GM18907 (cell line): Measurements from ENCODE around the gene NAV2.

ENCODE experiments used
- ATAC-seq: cut with Tn5 transposase; IDR thresholded peaks from one replicate; pipeline ENCODE4 v1.9.1; 2021; ENCODE audit warnings: mild to moderate bottlenecking, moderate library complexity; ENCODE audit not compliant: unreplicated experiment

Gene NAV2

DNA sequence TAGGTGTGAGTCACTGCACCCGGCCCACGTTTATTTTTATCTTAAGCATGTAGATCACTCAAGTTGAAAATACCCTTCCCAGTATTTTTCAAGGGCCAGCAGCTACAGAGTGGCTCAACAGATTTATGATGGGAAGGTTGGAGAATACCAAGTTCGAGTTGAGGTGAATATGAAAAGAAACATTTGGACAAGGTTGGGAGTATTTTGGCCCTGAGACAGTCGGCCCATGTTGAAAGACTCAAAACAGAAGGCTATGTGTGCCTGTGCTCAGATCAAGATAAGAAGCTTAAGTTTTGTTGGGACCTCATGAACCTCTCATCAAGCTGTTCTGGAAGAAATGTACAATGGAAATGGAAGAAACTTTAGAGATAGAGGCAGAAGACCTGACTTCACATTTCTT lies 248.6 kb downstream of the NAV2 start:
- no peak for ATAC-seq

GRCh38 chr11:19962053-19962800 lies 249.6 kb downstream of the NAV2 start:
- no peak for ATAC-seq

GRCh38 chr11:19962801-19963175 lies 250.2 kb downstream of the NAV2 start:
- ATAC-seq = no peak

DNA sequence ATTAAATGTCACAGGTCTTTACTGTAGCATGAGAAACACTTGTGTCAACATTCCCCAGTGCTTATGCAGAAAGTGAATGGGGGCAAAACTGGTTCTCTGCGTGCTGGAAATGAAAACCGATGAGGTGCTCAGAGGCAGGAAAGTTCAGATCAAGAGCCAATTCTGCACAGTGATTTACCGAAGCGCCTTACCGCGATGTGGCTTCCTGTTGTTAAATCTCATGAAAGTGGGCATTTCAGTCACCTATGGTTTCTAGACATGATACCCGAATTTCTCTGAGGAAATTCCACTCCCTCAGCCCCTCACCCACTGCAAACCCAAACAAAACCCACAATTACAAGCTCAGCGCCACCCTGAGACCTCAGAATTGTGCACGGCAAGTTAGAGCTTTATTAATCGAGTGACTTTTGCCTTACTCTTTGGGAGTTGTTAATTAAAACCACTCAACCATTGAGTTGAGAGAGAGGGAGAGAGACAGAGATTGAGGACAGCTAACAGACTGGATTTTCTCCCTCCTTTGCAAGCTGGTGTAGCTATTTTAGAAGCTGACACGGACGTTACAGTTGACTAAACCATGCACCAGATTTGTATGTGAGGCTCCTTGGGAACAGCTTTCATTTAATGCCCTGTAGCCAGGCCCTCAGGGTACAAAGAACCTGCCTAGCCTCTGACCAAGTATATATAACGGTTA lies 251.2 kb downstream of the NAV2 start:
- no peak for ATAC-seq

DNA sequence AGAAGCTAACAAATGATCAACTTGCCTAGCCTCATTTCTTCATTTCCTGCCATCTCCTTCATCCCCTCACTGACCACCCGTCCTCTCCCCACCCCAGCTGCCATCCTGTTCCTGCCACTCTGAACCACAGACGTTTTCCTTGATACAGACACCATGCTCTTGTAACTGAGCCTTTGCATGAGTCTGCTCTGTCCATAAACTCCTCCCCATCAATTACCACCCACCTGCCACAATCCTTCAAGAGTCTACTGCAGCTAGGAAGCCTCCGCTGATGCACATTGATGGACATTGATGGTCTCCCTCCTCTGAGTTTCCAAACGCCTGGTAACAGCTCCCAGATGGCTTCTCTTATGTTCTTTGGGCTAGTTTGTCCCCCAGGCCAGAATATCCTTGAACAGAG lies 253.8 kb downstream of the NAV2 start:
- no peak for ATAC-seq

GRCh38 chr11:19966927-19967326 lies 254.3 kb downstream of the NAV2 start:
- ATAC-seq = no peak

GRCh38 chr11:19967787-19968186 lies 255.2 kb downstream of the NAV2 start:
- ATAC-seq = no peak

GRCh38 chr11:19968860-19969259 lies 256.2 kb downstream of the NAV2 start:
- no peak for ATAC-seq

GRCh38 chr11:19970944-19971343 lies 258.3 kb downstream of the NAV2 start:
- no peak for ATAC-seq

DNA sequence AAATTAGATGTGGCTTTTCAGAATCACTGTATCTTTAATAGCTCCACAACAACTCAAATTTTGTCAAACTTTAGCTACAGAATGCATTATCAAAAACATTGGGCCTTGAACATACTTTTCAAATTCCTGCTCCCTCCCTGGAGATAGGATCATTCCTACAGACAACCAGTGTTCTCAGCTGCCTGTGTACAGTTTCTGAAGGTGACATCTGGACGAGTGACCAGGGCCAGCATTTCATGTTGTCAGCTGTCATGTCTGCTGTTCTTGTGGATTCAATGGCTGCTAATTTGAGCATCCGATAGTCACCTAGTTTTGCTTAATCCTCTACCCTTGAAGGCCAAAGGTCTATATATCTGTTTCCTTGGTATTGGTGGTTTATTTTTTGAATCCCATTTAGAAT lies 259.5 kb downstream of the NAV2 start:
- no peak for ATAC-seq

DNA sequence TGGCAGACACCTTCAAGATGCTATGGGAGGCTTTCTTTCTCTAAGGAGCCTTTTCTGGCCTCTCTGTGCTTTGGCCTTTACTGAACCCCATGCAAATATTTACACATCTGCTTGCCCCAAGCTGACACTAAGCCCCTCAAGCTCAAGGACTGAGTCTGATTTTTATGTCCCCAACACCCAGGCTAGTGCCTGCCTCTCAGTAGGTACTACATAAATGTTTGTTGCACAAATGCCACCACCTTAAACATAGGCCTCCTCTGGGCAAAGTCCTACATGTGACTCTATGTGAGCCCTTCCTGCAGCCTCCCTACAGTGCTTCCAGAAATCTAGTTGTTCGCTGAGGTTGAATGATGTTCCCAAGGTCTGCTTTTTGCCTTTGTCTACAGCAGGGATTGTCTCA lies 260.0 kb downstream of the NAV2 start:
- no peak for ATAC-seq

DNA sequence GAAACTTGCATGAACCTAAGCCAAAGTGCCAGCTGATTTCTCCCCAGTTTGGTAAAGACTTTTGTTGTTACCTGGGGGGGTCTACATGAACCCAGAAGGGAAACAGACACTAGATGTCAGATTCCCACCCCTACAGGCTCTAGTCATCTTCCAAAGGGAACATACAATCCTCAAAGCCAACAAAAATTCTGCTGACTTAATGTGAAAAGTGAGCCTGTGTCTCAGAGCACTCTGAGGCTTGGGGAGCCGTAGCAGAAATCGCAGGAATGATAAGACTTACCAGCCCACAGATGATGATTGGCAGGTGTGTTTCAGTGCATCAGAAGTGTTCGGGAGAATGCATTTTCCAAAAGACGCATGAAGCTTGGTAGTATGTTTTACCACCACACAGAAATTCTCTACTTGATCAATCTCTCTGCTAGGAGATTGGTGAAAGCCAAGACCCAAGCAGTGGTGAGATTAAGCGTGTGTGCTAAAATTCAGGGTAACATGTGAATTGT lies 260.5 kb downstream of the NAV2 start:
- no peak for ATAC-seq

- ATAC-seq = no peak
These were observed 262.2 kb downstream of the NAV2 start for GRCh38 chr11:19974886-19975285.

DNA sequence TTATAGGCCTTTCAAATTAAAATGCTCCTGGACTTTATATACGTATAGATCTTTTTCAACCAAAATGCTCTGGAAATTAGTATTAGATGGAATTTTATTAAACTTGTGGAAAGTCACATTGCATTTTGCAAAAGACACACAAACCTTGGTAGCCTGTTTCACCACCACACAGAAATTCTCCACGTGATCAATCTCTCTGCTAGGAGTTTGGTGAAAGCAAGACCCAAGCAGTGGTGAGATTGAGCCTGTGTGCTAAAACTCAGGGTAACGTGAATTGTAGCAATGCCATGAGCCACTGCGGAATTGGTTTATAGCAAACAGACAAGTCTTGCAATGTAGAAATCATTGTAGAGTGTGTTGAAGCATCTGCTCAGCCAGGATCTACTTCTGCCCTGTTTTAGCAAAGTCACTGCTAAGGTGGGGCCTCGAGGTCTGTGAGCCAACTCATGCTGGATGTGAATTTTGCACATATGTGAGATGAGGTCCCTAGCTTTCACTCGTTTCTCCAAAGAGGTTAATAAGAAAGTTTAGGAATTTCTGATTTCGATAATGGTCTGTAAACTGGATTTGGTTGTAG lies 262.9 kb downstream of the NAV2 start:
- ATAC-seq = no peak

GRCh38 chr11:19976281-19976941 lies 263.8 kb downstream of the NAV2 start:
- no peak for ATAC-seq

DNA sequence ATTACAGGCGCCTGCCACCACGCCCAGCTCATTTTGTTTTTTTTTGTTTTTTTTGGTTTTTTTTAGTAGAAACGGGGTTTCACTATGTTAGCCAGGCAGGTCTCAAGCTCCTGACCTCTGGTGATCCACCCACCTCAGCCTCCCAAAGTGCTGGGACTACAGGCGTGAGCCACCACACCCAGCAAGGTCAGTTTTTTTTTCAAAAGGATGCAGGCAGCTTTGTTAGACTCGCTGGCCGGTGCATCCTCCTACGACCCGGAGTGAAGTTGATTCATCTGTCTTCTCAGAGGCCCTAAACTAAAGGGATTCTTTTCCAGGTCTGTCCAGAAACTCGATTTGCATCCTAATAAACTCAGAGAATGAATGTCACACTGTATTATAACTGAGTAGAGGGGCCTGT lies 265.3 kb downstream of the NAV2 start:
- no peak for ATAC-seq

GRCh38 chr11:19978668-19979518 lies 266.3 kb downstream of the NAV2 start:
- ATAC-seq = peak; percentile 76

GRCh38 chr11:19979519-19979845 lies 266.8 kb downstream of the NAV2 start:
- peak; percentile 81 for ATAC-seq

DNA sequence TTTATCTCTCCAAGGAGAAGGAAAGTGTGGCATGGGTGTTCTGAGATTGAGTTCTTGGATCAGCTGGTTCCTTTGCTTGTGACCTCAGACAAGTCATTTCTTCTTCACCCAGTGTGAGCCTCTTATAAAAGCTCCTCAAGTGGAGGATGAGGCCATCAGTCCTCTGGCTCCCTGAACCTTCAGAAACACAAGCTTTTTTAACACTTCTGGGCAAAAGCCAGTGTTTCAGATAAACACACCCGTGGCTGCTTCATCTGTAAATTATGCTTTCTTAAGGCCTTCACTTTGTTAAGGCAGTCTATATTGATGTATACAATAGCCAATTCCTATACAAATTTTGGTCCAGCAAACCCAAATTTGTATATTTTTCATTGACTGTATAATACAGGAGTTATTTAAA lies 267.8 kb downstream of the NAV2 start:
- ATAC-seq = no peak

- ATAC-seq = no peak
These were observed 268.5 kb downstream of the NAV2 start for GRCh38 chr11:19980957-19981669.
